Suprapubic skin (tissue), 4 donors: Measurements from ENCODE around the gene PARK7.

ENCODE experiments used
- POLR2A ChIP-seq, 2 donors: fragments of 450-650 bp; IDR thresholded peaks; one replicate each; pipeline ENCODE4 v1.6.1; 2017; ENCODE audit warnings: antibody characterized with exemption in 2 of 2, mild to moderate bottlenecking in 2 of 2, moderate library complexity in 2 of 2
- POLR2AphosphoS5 ChIP-seq, 3 donors: sonication (generic); formaldehyde crosslinking; IDR thresholded peaks; one replicate each; pipeline ENCODE4 v1.6.1; 2017; ENCODE audit warnings: antibody characterized with exemption in 3 of 3
- TF ChIP-seq, protein P1 (sequence below), 2 donors: fragments of 200-600 bp in 1 of 2; fragments of 450-650 bp in 1 of 2; sonication (generic) in 1 of 2; IDR thresholded peaks; one replicate each; pipeline ENCODE4 v1.5.1; 2016 to 2019; ENCODE audit warnings: antibody characterized with exemption in 2 of 2, mild to moderate bottlenecking in 1 of 2, moderate library complexity in 1 of 2

DNA sequence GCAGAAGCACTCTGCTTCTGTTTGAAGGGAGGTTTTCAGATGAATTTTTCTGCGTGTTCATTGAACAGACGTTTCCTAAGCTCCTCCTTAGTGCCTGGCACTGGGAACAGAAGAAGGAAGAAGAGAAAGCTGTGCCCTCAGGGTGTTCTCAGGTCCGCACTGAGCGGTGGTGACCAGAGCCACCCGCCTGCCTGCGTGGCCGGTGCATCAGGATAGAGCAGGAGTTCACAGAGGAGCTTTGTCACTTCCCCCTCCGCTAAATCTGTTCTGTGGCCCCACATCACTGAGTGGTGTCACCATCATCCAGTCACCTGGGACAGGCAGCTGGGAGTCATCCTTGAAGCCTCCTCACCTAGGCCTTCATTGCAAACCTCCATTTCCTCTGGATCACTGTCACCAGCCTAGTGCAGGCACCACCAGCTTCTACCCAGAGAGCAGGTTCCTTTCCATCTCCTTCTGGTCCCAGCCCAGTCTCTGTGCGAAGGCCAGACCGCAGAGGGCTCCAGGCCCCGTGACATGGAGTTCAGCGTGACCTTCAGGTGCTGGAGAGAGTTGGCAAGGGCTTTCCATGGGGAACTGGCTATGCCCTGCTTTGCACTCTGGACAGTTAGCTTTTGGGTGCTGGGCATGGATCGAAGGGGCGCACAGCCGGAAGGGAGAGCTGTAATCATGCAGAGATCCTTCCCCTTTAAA, 21.7 kb downstream of the PARK7 start:
- TF ChIP-seq, protein P1, sequence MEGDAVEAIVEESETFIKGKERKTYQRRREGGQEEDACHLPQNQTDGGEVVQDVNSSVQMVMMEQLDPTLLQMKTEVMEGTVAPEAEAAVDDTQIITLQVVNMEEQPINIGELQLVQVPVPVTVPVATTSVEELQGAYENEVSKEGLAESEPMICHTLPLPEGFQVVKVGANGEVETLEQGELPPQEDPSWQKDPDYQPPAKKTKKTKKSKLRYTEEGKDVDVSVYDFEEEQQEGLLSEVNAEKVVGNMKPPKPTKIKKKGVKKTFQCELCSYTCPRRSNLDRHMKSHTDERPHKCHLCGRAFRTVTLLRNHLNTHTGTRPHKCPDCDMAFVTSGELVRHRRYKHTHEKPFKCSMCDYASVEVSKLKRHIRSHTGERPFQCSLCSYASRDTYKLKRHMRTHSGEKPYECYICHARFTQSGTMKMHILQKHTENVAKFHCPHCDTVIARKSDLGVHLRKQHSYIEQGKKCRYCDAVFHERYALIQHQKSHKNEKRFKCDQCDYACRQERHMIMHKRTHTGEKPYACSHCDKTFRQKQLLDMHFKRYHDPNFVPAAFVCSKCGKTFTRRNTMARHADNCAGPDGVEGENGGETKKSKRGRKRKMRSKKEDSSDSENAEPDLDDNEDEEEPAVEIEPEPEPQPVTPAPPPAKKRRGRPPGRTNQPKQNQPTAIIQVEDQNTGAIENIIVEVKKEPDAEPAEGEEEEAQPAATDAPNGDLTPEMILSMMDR (IDR thresholded peaks at IDR 0.05), result no peak
- no peak for TF ChIP-seq POLR2AphosphoS5 (IDR thresholded peaks at IDR 0.05)
- no peak for TF ChIP-seq POLR2A (IDR thresholded peaks at IDR 0.05)
